GM03348 (cell line): ENCODE data around the gene CCDC13.

Experiments
- DNase-seq: peaks from one replicate; pipeline ENCODE4 v3.0.0; 2012; ENCODE audit warnings: low spot score

CCDC13 gene

DNA sequence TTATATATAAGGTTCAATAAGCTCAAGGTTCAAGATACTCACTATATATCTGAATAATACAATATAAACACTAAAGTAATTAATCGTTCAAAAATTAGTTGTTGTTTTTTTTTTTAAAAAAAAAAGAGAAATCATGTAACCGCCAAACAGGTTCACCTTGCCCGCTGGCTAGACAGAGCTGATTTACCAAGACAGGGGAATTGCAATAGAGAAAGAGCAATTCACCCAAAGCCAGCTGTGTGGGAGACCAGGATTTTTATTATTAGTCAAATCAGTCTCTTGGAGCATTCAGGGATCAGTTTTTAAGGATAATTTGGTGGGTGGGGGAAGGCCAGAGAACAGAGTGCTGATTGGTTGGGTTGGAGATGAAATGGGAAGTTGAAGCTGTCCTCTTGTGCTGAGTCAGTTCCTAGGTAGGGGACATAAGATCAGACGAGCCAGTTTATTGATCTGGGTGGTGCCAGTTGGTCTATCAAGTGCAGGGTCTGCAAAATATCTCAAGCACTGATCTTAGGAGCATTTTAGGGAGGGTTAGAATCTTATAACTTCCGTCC lies 23.4 kb upstream of the CCDC13 start:
- no peak for DNase-seq

DNA sequence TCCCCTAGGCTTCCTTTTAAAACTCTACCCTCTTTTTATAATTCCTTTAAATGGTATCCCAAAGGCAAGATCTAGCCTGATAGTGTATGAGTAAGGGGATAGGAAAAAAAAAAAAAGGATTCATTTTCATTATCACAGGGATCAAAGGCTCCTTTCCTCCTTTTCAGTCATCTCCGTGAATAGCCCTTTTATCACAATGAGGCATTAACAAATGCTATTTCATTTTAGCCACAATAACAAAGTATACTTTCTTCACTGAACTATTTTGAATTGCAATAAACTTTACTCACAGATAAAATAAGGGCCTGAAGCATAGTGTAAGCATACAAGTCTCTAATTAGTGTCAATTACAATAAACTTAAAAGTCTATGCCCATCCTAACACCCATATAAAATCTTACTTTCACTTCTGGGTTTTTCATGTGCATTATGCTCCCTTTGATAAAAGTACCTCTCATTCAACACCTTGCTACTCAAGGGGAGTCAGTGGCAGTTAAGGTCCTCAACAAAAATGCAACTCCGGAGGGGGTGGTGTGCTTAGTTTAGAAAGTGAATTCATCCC lies 22.6 kb upstream of the CCDC13 start:
- no peak for DNase-seq

DNA sequence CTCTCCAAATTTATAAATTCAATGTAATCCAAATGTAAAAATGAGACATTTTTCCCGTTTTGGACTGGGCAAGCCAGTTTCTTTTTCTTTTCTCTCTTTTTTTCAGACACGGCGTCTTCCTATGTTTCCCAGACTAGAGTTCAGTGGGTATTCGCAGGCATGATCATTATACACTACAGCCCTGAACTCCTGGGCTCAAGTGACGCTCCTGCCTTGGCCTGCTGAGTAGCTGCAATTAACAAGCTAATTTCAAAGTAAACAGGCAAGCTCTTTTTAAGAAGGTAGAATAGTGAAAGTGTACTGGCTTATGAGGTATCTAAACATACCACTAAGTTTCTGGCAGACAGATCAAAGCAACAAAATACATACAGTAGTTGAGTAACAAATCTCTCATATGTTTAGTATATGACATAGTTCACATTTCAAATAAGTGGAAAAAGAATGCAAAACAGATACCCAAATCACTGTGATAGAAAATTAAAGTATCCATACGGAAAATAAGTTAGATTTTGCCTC lies 17.7 kb upstream of the CCDC13 start:
- DNase-seq: no peak

DNA sequence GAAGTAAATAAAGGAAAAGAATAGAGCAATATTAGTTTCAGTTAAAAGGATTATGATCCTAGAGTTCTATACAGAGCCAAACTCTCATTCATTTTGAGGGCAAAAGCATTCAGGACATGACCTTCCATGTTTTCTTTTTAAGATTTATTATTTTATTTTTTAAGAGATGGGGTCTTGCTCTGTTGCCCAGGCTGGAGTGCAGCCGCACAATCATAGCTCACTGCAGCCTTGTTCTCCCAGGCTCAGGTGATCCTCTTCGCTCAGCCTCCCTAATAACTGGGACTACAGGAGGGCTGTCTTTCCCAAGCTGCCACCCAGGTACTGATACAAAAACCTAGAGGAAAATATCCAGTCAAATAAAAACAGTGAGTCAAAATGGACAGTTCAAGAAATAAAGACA lies 13.6 kb upstream of the CCDC13 start:
- no peak for DNase-seq

DNA sequence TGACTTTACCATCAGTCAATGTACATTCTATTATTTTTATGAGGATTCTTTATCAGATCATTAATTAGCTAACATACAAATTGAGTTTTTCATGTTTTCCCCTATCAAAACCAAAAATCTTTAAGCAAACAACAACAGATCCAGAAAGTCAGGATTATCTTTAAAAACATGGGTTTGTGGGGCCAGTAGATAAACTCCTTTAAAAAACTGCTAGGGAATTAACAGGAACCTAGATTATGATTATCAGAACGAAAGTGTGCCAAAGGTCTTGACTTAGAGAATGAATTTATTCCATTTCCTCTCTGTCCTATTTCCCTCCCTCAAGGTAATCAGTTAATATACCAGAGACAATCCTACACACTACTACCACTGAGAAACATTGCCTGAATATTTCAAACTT lies 13.2 kb upstream of the CCDC13 start:
- no peak for DNase-seq

DNA sequence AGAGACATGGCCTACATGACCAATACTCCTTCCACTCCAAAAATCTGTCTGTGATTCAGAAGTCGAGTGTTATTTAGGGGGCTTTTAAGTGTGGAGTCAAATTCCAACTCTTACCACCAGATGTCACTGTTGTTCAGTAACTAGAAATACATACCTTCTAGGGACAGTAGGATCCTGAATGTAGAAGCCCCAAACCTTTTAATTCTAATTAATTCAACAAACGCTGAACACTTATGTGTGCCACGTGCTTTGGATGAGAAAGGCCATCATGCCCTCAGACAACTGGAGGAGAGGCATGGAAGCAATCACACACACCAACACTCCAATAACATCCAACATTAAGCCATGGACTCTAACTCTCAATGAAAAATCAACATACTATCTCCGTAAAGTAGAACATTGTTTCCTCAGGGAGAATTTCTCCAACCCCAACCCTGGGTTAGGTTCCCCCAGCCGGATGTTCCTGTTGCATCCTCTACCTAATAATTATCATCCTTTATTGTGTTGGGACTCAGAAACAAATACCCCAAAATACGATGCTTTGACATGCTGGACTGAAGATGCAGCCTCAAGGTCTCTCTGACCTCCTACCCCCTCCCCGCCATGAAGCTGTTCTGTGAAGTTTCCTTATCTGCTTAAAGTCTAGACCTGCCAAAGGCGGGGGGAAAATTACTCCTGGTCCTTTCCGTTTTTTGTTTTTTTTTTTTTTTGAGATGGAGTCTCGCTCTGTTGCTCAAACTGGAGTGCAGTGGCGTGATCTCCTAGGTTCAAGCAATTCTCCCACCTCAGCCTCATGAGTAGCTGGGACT lies 8.0 kb upstream of the CCDC13 start:
- peak; percentile 75 for DNase-seq

DNA sequence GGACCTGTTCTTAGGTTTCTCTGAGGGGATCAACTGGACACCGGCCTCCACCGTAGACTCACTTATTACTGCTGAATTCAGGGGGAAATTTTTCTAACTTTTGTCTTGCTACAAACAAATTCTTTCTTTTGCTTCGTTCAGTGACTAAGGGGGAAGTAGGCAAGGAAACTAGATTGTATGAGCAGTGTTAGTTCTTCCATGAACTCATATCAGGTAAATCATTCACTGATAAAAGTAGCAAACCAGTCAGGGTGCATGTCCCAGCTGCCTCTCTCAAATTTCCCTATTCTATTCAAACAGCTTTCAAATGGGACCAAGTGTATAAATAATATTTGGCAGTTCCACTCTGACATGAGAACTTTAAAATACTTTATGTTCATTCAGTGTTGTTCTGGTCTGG lies 7.3 kb upstream of the CCDC13 start:
- DNase-seq: no peak

DNA sequence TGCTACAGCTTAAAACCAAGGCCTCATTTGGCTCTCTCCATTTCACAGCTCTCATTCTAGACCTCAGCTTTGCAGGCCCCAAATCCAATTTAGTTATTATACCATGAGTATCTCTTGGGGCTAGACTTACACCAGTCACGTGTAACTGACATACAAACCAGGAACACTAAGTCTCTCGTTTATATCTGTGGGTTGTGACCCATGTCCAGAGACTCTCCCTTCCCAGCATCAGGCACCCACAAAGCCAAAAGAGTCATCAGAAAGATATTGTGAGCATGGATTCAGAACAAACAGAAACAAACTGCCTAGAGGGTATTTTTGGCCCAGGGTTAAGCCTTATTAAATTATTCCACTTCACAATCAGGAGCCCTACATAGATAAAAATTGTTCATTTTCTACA lies 5.6 kb upstream of the CCDC13 start:
- DNase-seq: no peak

DNA sequence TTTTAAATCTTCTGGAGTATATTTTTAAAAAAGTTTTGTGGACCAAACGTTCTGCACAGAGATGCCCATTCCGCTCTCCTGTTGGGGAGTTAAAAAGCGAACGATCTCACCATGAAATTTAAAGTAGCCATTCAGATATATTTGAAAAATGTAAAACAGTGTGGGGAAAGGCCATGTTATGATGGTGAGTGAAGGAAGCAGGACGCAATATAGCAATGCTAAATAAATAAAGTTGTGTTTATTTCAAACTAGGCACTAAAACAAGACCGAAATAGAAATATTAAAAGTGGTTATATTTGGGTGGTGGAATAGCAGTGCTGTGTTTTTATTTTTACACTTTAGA lies 327 bp upstream of the CCDC13 start:
- no peak for DNase-seq

DNA sequence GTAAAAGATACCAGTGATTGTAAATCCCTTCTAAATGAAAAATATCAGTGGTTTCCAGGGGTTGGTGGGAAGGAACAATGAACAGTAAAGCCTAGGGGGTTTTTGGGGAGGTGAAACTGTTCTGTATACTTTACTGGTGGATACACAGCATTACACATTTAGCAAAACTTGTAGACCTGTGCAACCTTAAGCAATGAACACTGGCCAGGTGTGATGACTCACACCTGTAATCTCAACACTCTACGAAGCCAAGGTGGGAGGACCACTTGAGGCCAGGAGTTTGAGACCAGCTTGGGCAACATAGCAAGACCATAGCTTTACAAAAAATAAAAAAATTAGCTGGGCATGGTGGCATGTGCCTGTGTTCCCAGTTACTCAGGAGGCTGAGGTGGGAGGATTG lies 1.8 kb downstream of the CCDC13 start:
- DNase-seq: no peak

DNA sequence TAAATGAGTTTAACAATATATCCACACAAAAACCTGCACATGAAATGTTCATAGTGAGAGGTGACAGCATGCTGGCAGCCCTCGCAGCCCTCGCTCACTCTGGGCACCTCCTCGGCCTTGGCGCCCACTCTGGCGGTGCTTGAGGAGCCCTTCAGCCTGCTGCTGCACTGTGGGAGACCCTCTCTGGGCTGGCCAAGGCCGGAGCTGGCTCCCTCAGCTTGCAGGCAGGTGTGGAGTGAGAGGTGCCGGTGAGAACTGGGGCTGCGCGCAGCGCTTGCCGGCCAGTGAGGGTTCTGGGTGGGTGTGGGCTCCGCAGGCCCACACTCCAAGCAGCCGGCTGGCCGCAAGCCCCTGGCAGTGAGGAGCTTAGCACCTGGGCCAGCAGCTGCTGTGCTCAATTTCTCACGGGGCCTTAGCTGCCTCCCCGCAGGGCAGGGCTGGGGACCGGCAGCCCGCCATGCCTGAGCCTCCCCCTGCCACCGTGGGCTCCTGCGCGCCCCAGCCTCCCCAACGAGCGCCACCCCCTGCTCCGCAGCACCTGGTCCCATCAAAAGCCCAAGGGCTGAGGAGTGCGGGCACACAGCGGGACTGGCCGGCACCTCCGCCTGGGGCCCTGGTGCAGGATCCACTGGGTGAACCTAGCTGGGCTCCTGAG lies 3.4 kb downstream of the CCDC13 start:
- DNase-seq: no peak

DNA sequence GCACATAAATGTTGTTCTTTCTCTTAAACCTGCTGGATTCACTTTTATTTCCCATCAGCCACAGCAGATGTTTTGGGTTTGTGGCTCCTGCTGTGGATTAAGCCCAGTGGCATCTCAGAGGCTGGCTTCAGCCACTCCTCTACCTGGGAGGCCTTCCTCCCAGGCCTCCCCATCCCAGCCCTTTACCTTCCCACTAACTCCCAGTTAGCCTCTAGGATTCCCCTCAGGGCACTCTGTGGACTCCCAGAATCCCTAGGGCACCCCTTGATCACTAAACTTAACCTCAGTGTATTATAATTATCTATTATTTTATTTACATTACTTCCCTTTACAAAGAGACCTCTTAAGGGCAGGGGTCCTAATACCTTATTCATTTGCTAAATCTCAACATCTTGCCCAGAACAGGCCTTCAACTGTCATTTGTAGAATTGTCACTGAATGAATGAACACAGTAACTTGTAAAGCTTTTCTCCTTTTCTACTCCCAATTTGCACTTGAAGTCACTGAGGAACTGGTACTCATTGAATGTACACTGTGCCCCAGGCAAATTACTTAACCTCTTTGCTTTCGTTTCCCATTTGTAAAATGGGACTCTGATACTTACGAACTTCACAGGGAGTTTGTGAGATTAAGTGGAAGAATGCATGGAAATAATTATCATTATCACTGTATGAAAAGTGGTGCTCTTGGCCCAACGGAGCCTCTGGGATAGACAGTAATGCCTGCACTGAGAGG lies 8.3 kb downstream of the CCDC13 start:
- DNase-seq: no peak

DNA sequence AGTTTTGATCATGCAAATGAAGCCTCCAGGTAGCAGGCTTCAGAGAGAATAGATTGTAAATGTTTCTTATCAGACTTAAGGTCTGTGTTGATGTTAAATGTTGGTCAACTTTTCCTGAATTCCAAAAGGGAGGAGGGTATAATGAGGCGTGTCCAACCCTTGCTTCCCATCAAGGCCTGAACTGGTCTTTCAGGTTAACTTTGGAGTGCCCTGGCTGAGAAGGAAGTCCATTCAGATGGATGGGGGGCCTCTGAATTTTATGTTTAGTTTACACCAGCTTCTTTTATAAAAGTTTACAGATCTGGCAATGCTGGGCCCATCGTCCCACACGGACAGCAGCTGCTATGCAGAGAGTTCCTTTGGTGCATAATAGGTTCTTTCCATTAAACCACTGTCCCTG lies 8.9 kb downstream of the CCDC13 start:
- DNase-seq: no peak

DNA sequence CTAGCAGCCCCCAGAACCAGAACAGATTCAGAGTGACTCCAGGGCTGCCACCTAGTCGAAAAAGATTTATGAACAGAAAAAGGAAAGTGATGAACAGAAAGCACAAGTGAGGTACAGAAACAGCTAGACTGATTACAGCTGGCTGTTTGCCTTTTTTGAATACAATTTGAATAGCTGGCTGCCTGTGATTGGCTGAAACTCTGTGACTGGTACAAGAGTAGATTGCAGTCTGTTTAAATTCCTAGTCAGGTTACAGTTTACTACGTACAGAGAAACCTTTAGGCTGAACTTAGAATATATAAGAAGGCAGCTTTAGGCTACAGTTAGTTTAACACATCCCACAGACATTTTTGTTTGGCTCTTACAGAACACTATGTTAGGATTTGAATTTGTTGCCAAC lies 10.0 kb downstream of the CCDC13 start:
- DNase-seq: no peak

DNA sequence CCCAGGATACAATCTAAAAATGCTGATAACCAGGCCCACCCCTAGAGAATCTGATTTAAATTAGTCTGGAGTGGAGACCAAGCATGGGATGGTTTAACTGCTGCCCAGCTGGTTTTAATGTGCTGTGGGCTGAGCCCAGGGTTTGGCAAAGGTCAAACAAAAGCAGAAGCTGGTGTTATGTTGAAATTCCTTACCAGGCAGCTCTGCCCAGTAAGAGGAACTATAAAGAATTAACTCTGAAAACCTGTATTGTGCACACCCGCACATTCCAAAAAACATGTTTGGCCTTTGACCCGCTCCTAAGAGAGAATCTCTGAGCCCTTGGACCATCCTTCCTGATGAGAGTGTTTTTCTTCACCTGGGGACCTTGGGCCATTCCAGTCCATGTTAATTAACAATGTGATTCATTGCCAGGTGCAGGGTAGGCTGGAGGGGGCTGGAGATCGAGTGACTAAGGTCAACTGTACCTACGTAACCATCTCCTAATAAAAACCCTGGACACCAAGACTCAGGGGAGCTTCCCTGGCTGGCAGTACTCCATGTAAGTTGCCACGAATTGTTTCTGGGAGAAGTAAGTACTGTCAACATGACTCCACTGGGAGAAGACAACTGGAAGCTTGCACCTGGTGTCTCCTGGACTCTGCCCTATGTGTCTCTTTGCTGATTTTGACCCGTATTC lies 10.9 kb downstream of the CCDC13 start:
- DNase-seq: peak; percentile 33

DNA sequence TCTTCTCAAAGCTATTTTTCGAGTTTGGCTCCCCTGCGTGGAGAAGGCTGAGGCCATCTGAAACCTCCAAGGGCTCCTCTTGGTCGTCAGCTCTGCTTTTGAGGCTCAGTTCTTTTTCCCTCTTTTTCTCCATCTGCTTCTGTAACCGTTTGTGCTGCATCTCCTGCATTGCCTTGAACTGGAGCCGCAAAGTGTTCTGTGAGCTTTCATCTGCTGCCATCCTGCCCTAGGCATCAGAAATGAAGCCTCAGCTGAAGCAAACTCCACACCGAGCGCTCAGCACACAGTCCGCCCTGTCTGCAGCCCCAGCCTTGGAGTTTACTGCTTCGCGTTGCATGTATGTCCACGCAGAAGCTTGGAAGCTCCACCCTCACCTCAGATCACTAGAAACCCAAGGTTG lies 14.9 kb downstream of the CCDC13 start:
- no peak for DNase-seq

DNA sequence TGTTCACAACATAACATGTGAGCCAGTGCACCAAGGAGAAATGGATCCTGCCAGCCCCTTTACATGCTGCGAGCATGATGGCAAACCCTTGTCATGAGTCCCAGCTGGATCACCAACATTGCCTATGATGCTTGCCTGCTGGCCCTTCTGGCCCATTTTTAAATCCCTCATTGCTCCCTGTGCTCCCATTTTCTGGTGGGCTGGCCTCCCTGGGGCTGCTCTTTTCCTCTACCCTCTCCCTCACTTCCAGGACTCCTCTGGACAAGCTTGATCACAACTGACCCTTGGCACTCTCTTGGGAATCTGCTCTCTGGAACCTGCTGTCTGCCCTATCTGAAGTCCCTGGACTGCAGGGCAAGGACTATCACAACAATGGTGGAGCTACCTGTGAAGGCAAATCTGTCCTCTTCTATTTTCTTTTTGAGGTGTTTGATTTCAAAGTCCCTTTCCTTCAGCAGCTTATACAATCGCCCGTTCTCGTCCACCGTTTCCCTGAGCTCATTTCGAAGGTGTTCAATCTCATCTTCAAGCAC lies 16.3 kb downstream of the CCDC13 start:
- no peak for DNase-seq

DNA sequence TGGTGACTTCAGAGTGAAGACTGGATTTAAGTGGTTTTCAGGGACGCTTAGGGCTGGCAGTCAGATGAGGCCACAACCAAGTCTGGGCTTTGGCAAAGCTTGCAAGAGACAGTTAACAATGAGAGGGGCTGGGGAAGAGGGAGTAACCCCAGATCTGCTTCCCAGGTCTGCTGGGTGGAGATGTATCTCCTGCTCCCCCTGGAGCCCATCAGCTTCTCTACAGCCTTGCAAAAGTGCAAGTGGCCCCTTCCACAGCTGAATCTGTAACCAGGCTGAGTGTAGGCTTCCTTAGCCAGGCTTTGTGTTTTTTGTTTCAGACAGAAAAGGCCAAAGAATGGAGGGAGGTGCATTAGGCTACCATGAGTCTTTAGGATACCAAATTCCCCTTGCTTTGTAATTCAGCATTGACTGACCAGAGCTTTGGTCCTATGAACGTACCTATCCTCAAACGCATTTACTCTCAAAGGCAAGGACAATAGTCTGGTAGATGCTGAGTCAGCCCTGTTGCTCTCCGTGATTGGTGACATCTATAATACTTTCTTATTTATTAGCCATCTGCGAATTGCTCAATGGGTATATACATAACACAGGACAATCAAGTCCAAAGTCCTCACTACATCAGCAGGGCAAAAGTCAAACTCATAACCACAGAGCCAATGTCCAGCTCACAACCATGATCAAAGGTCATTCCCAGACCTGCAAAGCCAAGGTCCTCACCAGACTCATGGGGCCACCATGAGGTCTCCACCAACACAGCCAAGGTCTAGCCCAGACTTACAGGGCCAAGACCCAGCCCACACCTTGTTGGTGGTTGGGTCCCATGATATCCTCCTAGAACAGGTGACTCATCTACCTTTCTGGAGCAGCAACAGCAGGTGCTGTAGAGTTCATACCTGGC lies 17.1 kb downstream of the CCDC13 start:
- DNase-seq: peak; percentile 67

DNA sequence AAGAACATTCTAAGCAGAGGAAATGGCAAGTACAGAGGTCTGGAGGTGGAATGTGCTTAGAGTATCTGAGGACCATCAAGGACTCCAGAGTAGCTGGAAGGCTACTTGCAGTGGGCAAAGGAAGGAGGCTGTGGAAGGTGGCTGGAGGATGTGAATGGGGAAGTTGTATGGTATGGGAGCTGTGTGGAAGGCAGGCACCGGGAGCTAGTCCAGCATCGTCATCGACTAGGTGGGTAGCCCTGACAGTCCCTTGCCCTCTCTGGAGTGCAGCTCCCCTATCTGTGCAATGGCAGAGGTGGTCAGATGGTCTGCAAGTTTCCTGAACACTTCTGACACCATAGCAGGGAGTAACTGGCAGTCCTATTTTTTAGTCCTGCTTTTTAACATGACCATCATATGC lies 19.3 kb downstream of the CCDC13 start:
- no peak for DNase-seq

DNA sequence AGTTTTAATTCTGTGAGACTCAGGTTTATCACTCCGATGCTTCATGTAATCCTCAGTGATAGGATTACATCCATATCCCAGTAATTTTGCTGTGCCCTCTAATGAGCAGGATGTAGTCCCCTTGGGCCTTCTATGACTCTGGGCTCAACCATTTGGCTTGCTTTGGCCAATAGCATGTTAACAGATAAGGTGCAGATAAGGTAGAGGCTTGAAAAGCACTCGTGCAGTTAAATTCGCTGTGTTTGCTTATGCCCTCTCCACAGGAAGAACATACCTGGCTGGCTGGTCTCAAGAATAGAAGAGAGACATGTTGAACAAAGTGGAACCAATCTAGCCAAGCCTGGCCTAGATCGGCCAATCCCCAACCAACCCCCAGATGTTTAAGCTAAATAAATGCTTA lies 20.1 kb downstream of the CCDC13 start:
- DNase-seq: no peak

DNA sequence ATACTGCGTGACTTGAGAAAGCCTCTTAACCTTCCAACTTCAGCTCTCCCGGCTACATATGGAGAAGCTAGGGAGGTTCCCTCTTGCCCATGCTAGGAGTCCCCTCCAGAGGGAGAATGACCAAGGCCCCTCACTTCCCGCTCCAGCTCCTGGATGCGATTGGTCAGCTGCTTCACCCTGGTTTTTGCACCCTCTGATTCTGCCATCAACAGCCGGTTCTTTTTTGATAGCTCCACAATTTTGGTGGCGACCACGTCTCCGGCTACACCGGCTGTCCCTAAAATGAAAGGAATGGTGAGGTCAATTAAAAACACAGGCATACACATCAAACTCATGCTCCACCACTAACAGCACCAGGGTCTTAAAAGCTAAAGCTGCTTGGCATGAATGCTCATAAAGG lies 20.6 kb downstream of the CCDC13 start:
- DNase-seq: no peak
